GM12875 (cell line): ENCODE measurements around the gene PTCH1.

Source experiments
- H3K4me3 ChIP-seq: one replicate; pipeline ENCODE4 v1.5.1; 2011; ENCODE audit warnings: low read depth, low read length, control low read depth
- CTCF ChIP-seq: IDR thresholded peaks from 2 replicates; pipeline ENCODE4 v1.5.1; 2011; ENCODE audit warnings: low read depth, mild to moderate bottlenecking, control low read depth, inconsistent platforms, low read length, moderate library complexity, borderline replicate concordance; ENCODE audit not compliant: insufficient read depth

The PTCH1 gene

GRCh38 chr9:95447660-95448420, 68.9 kb downstream of the PTCH1 start:
- no peak for TF ChIP-seq CTCF
- H3K4me3 ChIP-seq, result no peak overlapping the region

GRCh38 chr9:95446984-95447383, 69.8 kb downstream of the PTCH1 start:
- H3K4me3 ChIP-seq, result no peak overlapping the region
- TF ChIP-seq CTCF, result no peak

DNA sequence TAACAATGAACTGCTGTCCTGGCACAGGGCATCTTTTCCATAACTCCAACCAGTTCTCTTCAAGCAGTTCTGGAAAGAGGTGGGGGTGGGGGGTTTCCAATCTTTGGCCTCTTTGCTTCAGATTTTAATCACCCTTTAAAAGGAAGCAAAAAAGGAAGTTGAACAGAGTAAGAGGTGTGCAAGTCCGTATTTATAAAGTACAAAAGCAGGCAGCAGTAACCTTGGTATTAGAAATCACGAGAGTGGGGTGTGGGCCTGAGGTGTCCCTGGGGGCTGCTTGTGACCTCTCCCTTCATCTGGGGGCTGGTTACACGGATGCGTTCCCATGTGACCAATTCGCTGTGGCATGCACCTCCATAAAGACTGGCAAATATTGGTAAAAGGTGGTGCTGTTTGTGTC, 70.5 kb downstream of the PTCH1 start:
- TF ChIP-seq CTCF, result no peak

GRCh38 chr9:95444160-95444559, 72.6 kb downstream of the PTCH1 start:
- TF ChIP-seq CTCF, result no peak
- H3K4me3 ChIP-seq, result no peak overlapping the region

More for the DNA sequence above, 70.5 kb downstream of the PTCH1 start:
- no peak overlapping the region for H3K4me3 ChIP-seq

GRCh38 chr9:95443301-95443700, 73.5 kb downstream of the PTCH1 start:
- no peak overlapping the region for H3K4me3 ChIP-seq
- TF ChIP-seq CTCF, result no peak

GRCh38 chr9:95441081-95441480, 75.7 kb downstream of the PTCH1 start:
- no peak for TF ChIP-seq CTCF
- no peak overlapping the region for H3K4me3 ChIP-seq

GRCh38 chr9:95440447-95440846, 76.3 kb downstream of the PTCH1 start:
- TF ChIP-seq CTCF, result no peak
- H3K4me3 ChIP-seq, result no peak overlapping the region
